Thoracic aorta (tissue), 2 donors: ENCODE data around the gene EDIL3. TPM values are rescaled to one million over a fixed set of nuclear protein-coding genes. Genes with fewer than 3 reads are reported as not detected.

Experiments
- ATAC-seq: fragments of 150-250 bp; one replicate; pipeline ENCODE4 v1.8.0; 2017; ENCODE audit warnings: low read depth; ENCODE audit not compliant: insufficient number of reproducible peaks, low FRiP score
- DNase-seq: peaks from one replicate; pipeline ENCODE4 v3.0.0-alpha.2; 2020; ENCODE audit warnings: low spot score
- H3K27ac ChIP-seq, 2 donors: fragments of 200-600 bp; sonication (generic); 1 replicate in 1 of 2; 2 replicates in 1 of 2; pipeline ENCODE4 v1.5.1; 2016; ENCODE audit warnings: mild to moderate bottlenecking in 2 of 2, moderate library complexity in 2 of 2
- H3K27me3 ChIP-seq: fragments of 200-600 bp; sonication (generic); replicated peaks from 2 replicates; pipeline ENCODE4 v1.6.0; 2016; ENCODE audit warnings: mild to moderate bottlenecking; ENCODE audit not compliant: insufficient read depth
- H3K36me3 ChIP-seq: fragments of 200-600 bp; sonication (generic); one replicate; pipeline ENCODE4 v1.5.1; 2016
- H3K4me1 ChIP-seq, 2 donors: fragments of 200-600 bp; sonication (generic); 1 replicate in 1 of 2; 2 replicates in 1 of 2; pipeline versions ENCODE4 v1.5.1 to v1.6.0; 2016; ENCODE audit warnings: low read depth in 2 of 2, mild to moderate bottlenecking in 1 of 2; ENCODE audit not compliant: control insufficient read depth in 1 of 2
- H3K4me3 ChIP-seq: fragments of 200-600 bp; sonication (generic); 2 replicates; pipeline ENCODE4 v1.5.1; 2016; ENCODE audit warnings: mild to moderate bottlenecking
- H3K9me3 ChIP-seq: fragments of 200-600 bp; sonication (generic); 2 replicates; pipeline ENCODE4 v1.5.1; 2016
- CTCF ChIP-seq: fragments of 200-600 bp; sonication (generic); IDR thresholded peaks from one replicate; pipeline ENCODE4 v1.5.1; 2019; ENCODE audit warnings: antibody characterized with exemption
- total RNA-seq, 2 donors: library from RNA; depleted of rRNA; stranded (reverse); fragments of >200 nt; gene quantifications; one replicate each; pipeline versions ENCODE4 v1.1.0 to v1.2.3, GENCODE V29; 2016

The EDIL3 gene
- total RNA-seq, 2 donors from 2014 or later = 157 to 170 TPM

- Histone ChIP-seq H3K27me3 (no peaks in the 10 kb centered on the region), H3K27ac (no peak overlapping the region), H3K4me1 (peaks cover 15 to 22% of the 10 kb centered on the region in 2 donors), H3K4me3 (no peak overlapping the region), H3K9me3 (no peaks in the 10 kb centered on the region), H3K36me3 (no peaks in the 10 kb centered on the region)
- no peak for TF ChIP-seq CTCF
- no peak for ATAC-seq
- no peak for DNase-seq
These were observed 465.3 kb downstream of the EDIL3 start for GRCh38 chr5:83919071-83920041.

- H3K27ac ChIP-seq = no peak overlapping the region
- H3K36me3 ChIP-seq = no peaks in the 10 kb centered on the region
- H3K4me3 ChIP-seq = no peak overlapping the region
- H3K9me3 ChIP-seq = no peaks in the 10 kb centered on the region
- TF ChIP-seq CTCF = no peak
- ATAC-seq (no peak), DNase-seq (no peak)
- H3K27me3 ChIP-seq = no peaks in the 10 kb centered on the region
- H3K4me1 ChIP-seq = peaks cover 23 to 32% of the 10 kb centered on the region in 2 donors
These were observed 467.3 kb downstream of the EDIL3 start for GRCh38 chr5:83917261-83917908.

- Histone ChIP-seq H3K27me3 (no peaks in the 10 kb centered on the region), H3K36me3 (no peaks in the 10 kb centered on the region), H3K4me3 (no peak overlapping the region), H3K4me1 (peaks cover 23 to 32% of the 10 kb centered on the region in 2 donors), H3K27ac (peak overlapping the region in 1 of 2 donors; percentile 49), H3K9me3 (no peaks in the 10 kb centered on the region)
- no peak for ATAC-seq
- no peak for TF ChIP-seq CTCF
- no peak for DNase-seq
These were observed 469.8 kb downstream of the EDIL3 start for GRCh38 chr5:83914662-83915418.

GRCh38 chr5:83914199-83914598 is 470.5 kb downstream of the EDIL3 start:
- no peak overlapping the region for H3K4me3 ChIP-seq
- no peaks in the 10 kb centered on the region for H3K27me3 ChIP-seq
- H3K36me3 ChIP-seq = no peaks in the 10 kb centered on the region
- no peak for TF ChIP-seq CTCF
- H3K9me3 ChIP-seq = no peaks in the 10 kb centered on the region
- no peak for ATAC-seq
- DNase-seq = no peak
- peak overlapping the region in 1 of 2 donors; percentile 49 for H3K27ac ChIP-seq
- H3K4me1 ChIP-seq = peaks cover 23 to 32% of the 10 kb centered on the region in 2 donors
